ENCODE measurements around the gene DLX3. TPM values are rescaled to one million over a fixed set of nuclear protein-coding genes. Genes with fewer than 3 reads are reported as not detected.

The DLX3 gene
- total and polyA plus RNA-seq, 2 of the 8 experiments (the other 6 are each of a cell fraction or from before 2014, with no cell fraction given): 0.15 to 0.20 TPM

GRCh38 chr17:50037321-50038107 is 42.5 kb upstream of the DLX3 start (continued):
- TF ChIP-seq POLR2AphosphoS5 (IDR thresholded peaks at IDR 0.05; ENCODE audit: low read depth, low read length) (no peak), SP2 (IDR thresholded peaks at IDR 0.05; ENCODE audit: low read length) (no peak), RAD21 (IDR thresholded peaks at IDR 0.05 in 1 of 2, conservative IDR thresholded peaks at IDR 0.05 in 1 of 2; ENCODE audit: low read depth in 2 of 2, low read length in 2 of 2) (no peak)
